Neural progenitor cell (in vitro differentiated cells): ENCODE results near the gene NGF. TPM values are rescaled to one million over a fixed set of nuclear protein-coding genes. Genes with fewer than 3 reads are reported as not detected.

Source experiments
- DNase-seq: peaks from one replicate; pipeline ENCODE4 v3.0.0-alpha.2; 2016; ENCODE audit warnings: low spot score
- H2AFZ ChIP-seq: fragments of 200-600 bp; sonication (generic); replicated peaks from 2 replicates; pipeline ENCODE4 v1.6.1; 2016; ENCODE audit warnings: antibody characterized with exemption
- H3F3A ChIP-seq: fragments of 200-600 bp; sonication (generic); 2 replicates; pipeline ENCODE4 v1.6.1; 2016; ENCODE audit warnings: antibody characterized with exemption, low read depth
- H3K27ac ChIP-seq: fragments of 200-600 bp; sonication (generic); 2 replicates; pipeline ENCODE4 v1.5.1; 2016; ENCODE audit warnings: mild to moderate bottlenecking
- H3K27me3 ChIP-seq: fragments of 200-600 bp; sonication (generic); 2 replicates; pipeline ENCODE4 v1.6.1; 2016; ENCODE audit warnings: mild to moderate bottlenecking, moderate library complexity
- H3K36me3 ChIP-seq: fragments of 200-600 bp; sonication (generic); 2 replicates; pipeline ENCODE4 v1.5.1; 2016
- H3K4me1 ChIP-seq: fragments of 200-600 bp; sonication (generic); 2 replicates; pipeline ENCODE4 v1.6.1; 2016; ENCODE audit warnings: mixed run types
- H3K4me2 ChIP-seq: fragments of 200-600 bp; sonication (generic); 2 replicates; pipeline ENCODE4 v1.6.1; 2016
- H3K4me3 ChIP-seq: fragments of 200-600 bp; sonication (generic); 2 replicates; pipeline ENCODE4 v1.5.1; 2016
- H3K79me2 ChIP-seq: fragments of 200-600 bp; sonication (generic); 2 replicates; pipeline ENCODE4 v1.6.1; 2016; ENCODE audit warnings: low read depth
- H3K9ac ChIP-seq: fragments of 200-600 bp; sonication (generic); 2 replicates; pipeline ENCODE4 v1.6.1; 2016
- H3K9me3 ChIP-seq: fragments of 200-600 bp; sonication (generic); 2 replicates; pipeline ENCODE4 v1.5.1; 2016; ENCODE audit warnings: low read depth
- H4K20me1 ChIP-seq: fragments of 200-600 bp; sonication (generic); 2 replicates; pipeline ENCODE4 v1.6.1; 2016; ENCODE audit warnings: low read depth
- H3K27ac Mint-ChIP-seq: 3 replicates; pipeline ENCODE4 v1.8.0; 2021; ENCODE audit warnings: mixed read lengths
- H3K27me3 Mint-ChIP-seq: 2 replicates; pipeline ENCODE4 v1.8.0; 2022; ENCODE audit warnings: low read depth, mild to moderate bottlenecking, inconsistent platforms, moderate library complexity, mixed read lengths; ENCODE audit not compliant: insufficient read depth
- H3K36me3 Mint-ChIP-seq: 3 replicates; pipeline ENCODE4 v1.8.0; 2021; ENCODE audit warnings: mixed read lengths
- H3K4me1 Mint-ChIP-seq: 3 replicates; pipeline ENCODE4 v1.8.0; 2021; ENCODE audit warnings: mixed read lengths
- H3K4me3 Mint-ChIP-seq: 3 replicates; pipeline ENCODE4 v1.8.0; 2021; ENCODE audit warnings: mild to moderate bottlenecking, moderate library complexity, mixed read lengths
- H3K9me3 Mint-ChIP-seq: 3 replicates; pipeline ENCODE4 v1.8.0; 2020; ENCODE audit warnings: mixed read lengths
- EZH2 ChIP-seq: fragments of 200-600 bp; sonication (generic); IDR thresholded peaks from 2 replicates; pipeline ENCODE4 v1.6.1; 2017; ENCODE audit warnings: antibody characterized with exemption, mild to moderate bottlenecking, moderate library complexity
- EZH2phosphoT487 ChIP-seq: fragments of 200-600 bp; sonication (generic); IDR thresholded peaks from 2 replicates; pipeline ENCODE4 v1.6.1; 2017; ENCODE audit warnings: antibody characterized with exemption
- total RNA-seq: library from RNA; depleted of rRNA; stranded (reverse); fragments of >200 nt; gene quantifications from 2 replicates; pipeline ENCODE4 v1.2.3, GENCODE V29; 2015; ENCODE audit warnings: low replicate concordance
- TF ChIP-seq, protein P1 (sequence below): fragments of 200-600 bp; sonication (generic); IDR thresholded peaks from 2 replicates; pipeline ENCODE4 v1.5.1; 2017; ENCODE audit warnings: antibody characterized with exemption, mild to moderate bottlenecking

NGF gene
- total RNA-seq, 1 donor from 2014 or later: not detected

DNA sequence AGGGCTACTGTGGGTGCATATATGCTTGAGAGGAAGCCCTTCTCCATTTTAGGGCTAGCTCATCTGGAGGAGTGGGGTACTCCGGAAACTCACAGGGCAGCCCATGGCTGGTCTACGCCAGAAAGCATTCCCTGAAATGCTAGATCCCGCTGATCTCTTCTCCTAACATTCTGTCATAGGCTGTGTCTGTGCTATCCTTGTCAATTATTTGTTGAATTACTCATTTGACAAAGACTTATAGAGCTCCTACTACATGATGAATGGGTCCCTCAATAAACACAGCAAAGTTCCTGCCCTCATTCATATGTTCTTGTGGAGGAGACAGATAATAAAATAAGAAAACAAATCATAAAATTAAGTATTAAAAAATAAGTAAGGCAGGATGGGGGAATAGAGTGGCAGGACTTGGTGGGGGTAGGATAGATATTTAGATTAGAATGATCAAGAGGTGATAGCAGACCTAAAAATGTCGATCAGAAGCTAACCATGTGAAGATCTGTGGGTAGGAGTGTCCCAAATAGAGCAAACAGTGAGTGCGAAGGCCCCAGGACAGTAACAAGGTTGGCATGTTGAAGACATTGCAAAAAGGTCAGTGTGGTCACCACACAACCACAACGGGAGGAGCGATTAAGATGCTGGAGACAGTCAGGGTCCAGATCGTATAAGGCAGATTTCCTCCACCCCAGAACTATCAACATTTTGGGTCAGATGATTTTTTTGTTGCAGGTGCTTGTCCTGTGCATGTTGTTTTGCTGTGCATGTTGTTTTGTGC lies 13.2 kb downstream of the NGF start:
- TF ChIP-seq, protein P1, sequence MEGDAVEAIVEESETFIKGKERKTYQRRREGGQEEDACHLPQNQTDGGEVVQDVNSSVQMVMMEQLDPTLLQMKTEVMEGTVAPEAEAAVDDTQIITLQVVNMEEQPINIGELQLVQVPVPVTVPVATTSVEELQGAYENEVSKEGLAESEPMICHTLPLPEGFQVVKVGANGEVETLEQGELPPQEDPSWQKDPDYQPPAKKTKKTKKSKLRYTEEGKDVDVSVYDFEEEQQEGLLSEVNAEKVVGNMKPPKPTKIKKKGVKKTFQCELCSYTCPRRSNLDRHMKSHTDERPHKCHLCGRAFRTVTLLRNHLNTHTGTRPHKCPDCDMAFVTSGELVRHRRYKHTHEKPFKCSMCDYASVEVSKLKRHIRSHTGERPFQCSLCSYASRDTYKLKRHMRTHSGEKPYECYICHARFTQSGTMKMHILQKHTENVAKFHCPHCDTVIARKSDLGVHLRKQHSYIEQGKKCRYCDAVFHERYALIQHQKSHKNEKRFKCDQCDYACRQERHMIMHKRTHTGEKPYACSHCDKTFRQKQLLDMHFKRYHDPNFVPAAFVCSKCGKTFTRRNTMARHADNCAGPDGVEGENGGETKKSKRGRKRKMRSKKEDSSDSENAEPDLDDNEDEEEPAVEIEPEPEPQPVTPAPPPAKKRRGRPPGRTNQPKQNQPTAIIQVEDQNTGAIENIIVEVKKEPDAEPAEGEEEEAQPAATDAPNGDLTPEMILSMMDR: no peak
- TF ChIP-seq EZH2phosphoT487 (no peak), EZH2 (no peak)
- no peaks in the 10 kb centered on the region for H3K79me2 ChIP-seq
- H3K4me3 Mint-ChIP-seq: no peak overlapping the region

DNA sequence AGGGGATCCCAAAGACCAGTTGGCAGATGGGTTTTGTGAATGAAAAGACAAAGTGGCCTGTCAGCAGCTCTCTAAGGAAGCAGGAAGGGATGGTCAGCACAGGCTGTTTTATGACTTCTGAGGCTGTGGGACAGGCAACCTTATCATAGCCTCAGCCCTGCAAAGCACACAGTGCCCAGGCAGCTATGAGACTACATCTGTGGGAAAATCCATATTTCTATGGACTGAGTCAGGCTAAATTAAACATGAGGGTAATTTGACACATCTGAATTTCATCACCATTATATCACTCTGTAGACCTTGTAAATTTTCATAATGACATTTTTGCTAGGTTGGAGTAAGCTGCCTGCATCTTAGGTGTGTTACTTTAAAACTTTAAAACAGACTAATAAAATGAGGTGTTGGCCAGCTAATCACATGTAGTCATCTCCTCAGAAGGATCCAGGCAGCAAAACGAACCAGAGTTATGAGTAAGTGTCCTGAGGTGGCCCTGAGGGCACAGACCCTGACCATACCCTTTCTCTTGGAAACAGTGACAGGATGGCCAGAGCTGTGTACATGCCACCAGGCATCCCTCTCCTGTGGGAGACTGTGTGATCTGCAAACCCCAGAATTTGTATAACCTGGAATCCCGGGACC lies 14.6 kb downstream of the NGF start:
- no peaks in the 10 kb centered on the region for H3K36me3 ChIP-seq
- no peak overlapping the region for H2AFZ ChIP-seq
- no peaks in the 10 kb centered on the region for H4K20me1 ChIP-seq
- DNase-seq: no peak
- no peak overlapping the region for H3K27ac ChIP-seq
- Mint-ChIP-seq H3K4me1 (peaks cover 7% of the 10 kb centered on the region), H3K27ac (no peak overlapping the region), H3K4me3 (no peak overlapping the region), H3K27me3 (peaks cover 3% of the 10 kb centered on the region), H3K9me3 (no peaks in the 10 kb centered on the region), H3K36me3 (no peaks in the 10 kb centered on the region)
- no peak overlapping the region for H3K4me2 ChIP-seq
- no peak overlapping the region for H3K4me3 ChIP-seq
- H3K79me2 ChIP-seq: no peaks in the 10 kb centered on the region
- H3K27me3 ChIP-seq: no peaks in the 10 kb centered on the region
- H3K9ac ChIP-seq: no peak overlapping the region
- TF ChIP-seq EZH2: no peak
- no peaks in the 10 kb centered on the region for H3F3A ChIP-seq
- H3K9me3 ChIP-seq: no peaks in the 10 kb centered on the region
- peaks cover 10% of the 10 kb centered on the region for H3K4me1 ChIP-seq

More for the DNA sequence above, 13.2 kb downstream of the NGF start:
- Mint-ChIP-seq H3K27ac (no peak overlapping the region), H3K4me1 (peaks cover 7% of the 10 kb centered on the region), H3K27me3 (peaks cover 3% of the 10 kb centered on the region), H3K36me3 (no peaks in the 10 kb centered on the region), H3K9me3 (no peaks in the 10 kb centered on the region)
- Histone ChIP-seq H3K27me3 (no peaks in the 10 kb centered on the region), H3F3A (no peaks in the 10 kb centered on the region), H3K27ac (no peak overlapping the region), H2AFZ (no peak overlapping the region), H4K20me1 (no peaks in the 10 kb centered on the region), H3K36me3 (no peaks in the 10 kb centered on the region), H3K4me2 (no peak overlapping the region), H3K9ac (no peak overlapping the region), H3K9me3 (no peaks in the 10 kb centered on the region), H3K4me3 (no peak overlapping the region), H3K4me1 (peaks cover 14% of the 10 kb centered on the region)
- DNase-seq: no peak

DNA sequence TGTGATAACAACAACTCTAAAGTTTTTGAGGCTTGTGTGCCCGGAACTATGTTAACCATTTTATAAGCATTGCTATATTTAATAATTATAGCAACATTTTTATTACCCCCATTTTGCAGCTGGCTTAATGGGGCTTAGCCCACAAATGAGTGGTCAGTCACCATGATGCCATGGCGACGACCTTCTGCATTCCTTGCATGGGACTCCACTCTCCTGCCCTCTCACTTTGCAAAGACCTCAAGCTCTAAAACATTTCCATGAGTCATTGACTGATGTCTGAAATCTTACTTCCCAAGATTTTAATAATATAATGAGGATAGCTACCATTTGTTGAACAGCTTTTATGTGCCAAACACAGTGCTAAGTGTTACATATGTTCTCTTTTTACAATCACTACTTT lies 15.4 kb downstream of the NGF start:
- Mint-ChIP-seq H3K9me3 (no peaks in the 10 kb centered on the region), H3K27me3 (peaks cover 3% of the 10 kb centered on the region), H3K4me1 (peaks cover 3% of the 10 kb centered on the region), H3K36me3 (no peaks in the 10 kb centered on the region), H3K4me3 (no peak overlapping the region), H3K27ac (no peak overlapping the region)
- Histone ChIP-seq H3F3A (no peaks in the 10 kb centered on the region), H3K4me1 (peaks cover 2% of the 10 kb centered on the region), H4K20me1 (no peaks in the 10 kb centered on the region), H3K9me3 (no peaks in the 10 kb centered on the region), H3K79me2 (no peaks in the 10 kb centered on the region), H3K27me3 (no peaks in the 10 kb centered on the region), H3K27ac (no peak overlapping the region), H3K36me3 (no peaks in the 10 kb centered on the region), H2AFZ (no peak overlapping the region), H3K4me2 (no peak overlapping the region), H3K4me3 (no peak overlapping the region), H3K9ac (no peak overlapping the region)
- no peak for DNase-seq
- TF ChIP-seq EZH2phosphoT487 (no peak), EZH2 (no peak)
- TF ChIP-seq, protein P1: no peak

DNA sequence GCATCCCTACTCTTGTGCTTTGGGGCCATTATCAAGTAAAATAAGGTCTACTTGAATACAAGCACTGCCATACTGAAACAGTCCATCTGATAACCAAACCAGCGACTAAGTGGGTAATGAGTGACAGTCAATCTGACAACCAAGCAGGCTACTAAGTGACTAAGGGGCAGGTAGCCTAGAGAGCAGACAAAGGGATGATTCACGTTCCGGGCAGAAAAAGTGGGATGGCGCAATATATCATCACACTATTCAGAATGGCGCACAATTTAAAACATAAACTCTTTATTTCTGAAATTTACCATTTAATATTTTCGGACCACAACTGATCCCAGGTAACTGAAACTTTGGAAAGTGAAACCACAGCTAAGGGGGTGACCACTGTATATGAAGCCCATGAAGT lies 17.7 kb downstream of the NGF start:
- Histone ChIP-seq H3K79me2 (no peaks in the 10 kb centered on the region), H3K4me3 (no peak overlapping the region), H3K4me1 (no peaks in the 10 kb centered on the region), H4K20me1 (no peaks in the 10 kb centered on the region), H3K4me2 (no peak overlapping the region), H3K27me3 (no peaks in the 10 kb centered on the region), H2AFZ (no peak overlapping the region), H3K36me3 (no peaks in the 10 kb centered on the region), H3F3A (no peaks in the 10 kb centered on the region), H3K27ac (no peak overlapping the region), H3K9ac (no peak overlapping the region), H3K9me3 (no peaks in the 10 kb centered on the region)
- Mint-ChIP-seq H3K9me3 (no peaks in the 10 kb centered on the region), H3K4me1 (peaks cover 4% of the 10 kb centered on the region), H3K4me3 (no peak overlapping the region), H3K27ac (no peak overlapping the region), H3K36me3 (no peaks in the 10 kb centered on the region), H3K27me3 (no peaks in the 10 kb centered on the region)
- DNase-seq: no peak
- TF ChIP-seq EZH2: no peak
- no peak for TF ChIP-seq EZH2phosphoT487
- TF ChIP-seq, protein P1: no peak
